HG03575 (cell line): ENCODE measurements around the gene GJB6.

Experiments
- ATAC-seq: cut with Tn5 transposase; IDR thresholded peaks from one replicate; pipeline ENCODE4 v1.9.1; 2021; ENCODE audit not compliant: unreplicated experiment, insufficient number of reproducible peaks, low FRiP score; ENCODE audit errors: extremely low read depth

GJB6 gene

GRCh38 chr13:20191311-20192157 lies 40.6 kb downstream of the GJB6 start:
- ATAC-seq: no peak

GRCh38 chr13:20190481-20191310 lies 41.4 kb downstream of the GJB6 start:
- no peak for ATAC-seq

GRCh38 chr13:20190076-20190475 lies 42.0 kb downstream of the GJB6 start:
- no peak for ATAC-seq

- no peak for ATAC-seq
These were observed 43.2 kb downstream of the GJB6 start for GRCh38 chr13:20188667-20189553.

- no peak for ATAC-seq
These were observed 45.3 kb downstream of the GJB6 start for GRCh38 chr13:20186771-20187170.

- ATAC-seq: no peak
These were observed 46.6 kb downstream of the GJB6 start for GRCh38 chr13:20185366-20186056.

- no peak for ATAC-seq
These were observed 49.8 kb downstream of the GJB6 start for GRCh38 chr13:20182231-20182846.

GRCh38 chr13:20181188-20181587 lies 50.9 kb downstream of the GJB6 start:
- ATAC-seq: no peak

GRCh38 chr13:20178156-20178555 lies 54.0 kb downstream of the GJB6 start:
- no peak for ATAC-seq

- ATAC-seq: no peak
These were observed 54.9 kb downstream of the GJB6 start for GRCh38 chr13:20177049-20177831.

GRCh38 chr13:20175907-20176652 lies 56.0 kb downstream of the GJB6 start:
- no peak for ATAC-seq

- no peak for ATAC-seq
These were observed 56.7 kb downstream of the GJB6 start for GRCh38 chr13:20175406-20175794.

- peak; percentile 89 for ATAC-seq
These were observed 57.3 kb downstream of the GJB6 start for GRCh38 chr13:20174656-20175405.

GRCh38 chr13:20173116-20173746 lies 58.9 kb downstream of the GJB6 start:
- no peak for ATAC-seq
